ENCODE results near the gene RASSF10. TPM values are rescaled to one million over a fixed set of nuclear protein-coding genes. Genes with fewer than 3 reads are reported as not detected.

RASSF10 gene
- total RNA-seq, 1 experiment from 2014 or later, result not detected

GRCh38 chr11:12981676-12982522, 27.2 kb upstream of the RASSF10 start:
- TF ChIP-seq EGR1 (IDR thresholded peaks at IDR 0.05; ENCODE audit: low read depth), result no peak
- TF ChIP-seq EZH2 (IDR thresholded peaks at IDR 0.05), result no peak
- TF ChIP-seq SIN3A (IDR thresholded peaks at IDR 0.05; ENCODE audit: low read depth), result no peak
- no TSS peak for BruUV-seq (replicated peaks)
- ATAC-seq (peak; percentile 50; the same call in 1 of the 2 replicates), DNase-seq (ENCODE audit: low read depth, low spot score) (no peak)
- H3K4me1 ChIP-seq (ENCODE audit: control insufficient read depth in 1 of 2, insufficient read depth in 2 of 2, low read length in 2 of 2), result no peaks in the 10 kb centered on the region
- no peaks in the 10 kb centered on the region for H3K9me2 ChIP-seq (ENCODE audit: insufficient read depth)
- no peaks in the 10 kb centered on the region for H3K36me3 ChIP-seq (ENCODE audit: control insufficient read depth in 1 of 2, insufficient read depth in 2 of 2, low read length in 2 of 2)
- no peak overlapping the region for H2AFZ ChIP-seq (ENCODE audit: low read depth, low read length, poor library complexity, severe bottlenecking)
- H3K27me3 ChIP-seq (ENCODE audit: insufficient read depth, low read length), result no peaks in the 10 kb centered on the region
- no peaks in the 10 kb centered on the region for H4K20me1 ChIP-seq (ENCODE audit: insufficient read depth)
- H3K79me2 ChIP-seq (ENCODE audit: insufficient read depth, low read length), result no peaks in the 10 kb centered on the region
- ChIA-PET RAD21 (ENCODE audit: low non-redundant PET in 1 of 2, low total read pairs in 2 of 2, uncharacterized antibody in 2 of 2, unreplicated experiment in 2 of 2) (no interaction called here), CTCF (interaction anchor here (1.0 to 2.9 kb wide), 2 partner anchors 16 to 18 kb away, joined by 3 to 7 read pairs; no protein-coding TSS in a partner anchor), POLR2A (no interaction called here)
- no peak overlapping the region for H3K4me3 ChIP-seq (replicated peaks in 1 of 2; ENCODE audit: low read depth in 1 of 2, low read length in 2 of 2)
- intact Hi-C loops (cut with micrococcal nuclease), result no loop called here
- no peak overlapping the region for H3K27ac ChIP-seq (ENCODE audit: low read depth, low read length)
- H3K9me3 ChIP-seq (ENCODE audit: control insufficient read depth in 1 of 2, insufficient read depth in 1 of 2, low read depth in 1 of 2, low read length in 2 of 2), result no peaks in the 10 kb centered on the region
- no peak overlapping the region for H3K4me2 ChIP-seq (ENCODE audit: low read length)
- H3K9ac ChIP-seq (ENCODE audit: low read length), result no peak overlapping the region

GRCh38 chr11:12983336-12983735, 25.8 kb upstream of the RASSF10 start:
- no peaks in the 10 kb centered on the region for H3K4me1 ChIP-seq (ENCODE audit: control insufficient read depth in 1 of 2, insufficient read depth in 2 of 2, low read length in 2 of 2)
- H3K9ac ChIP-seq (ENCODE audit: low read length), result no peak overlapping the region
- H3K27me3 ChIP-seq (ENCODE audit: insufficient read depth, low read length), result no peaks in the 10 kb centered on the region
- no peak overlapping the region for H3K27ac ChIP-seq (ENCODE audit: low read depth, low read length)
- DNase-seq (ENCODE audit: low read depth, low spot score), result no peak
- intact Hi-C loops (cut with micrococcal nuclease), result no loop called here
- no peak overlapping the region for H2AFZ ChIP-seq (ENCODE audit: low read depth, low read length, poor library complexity, severe bottlenecking)
- H3K9me3 ChIP-seq (ENCODE audit: control insufficient read depth in 1 of 2, insufficient read depth in 1 of 2, low read depth in 1 of 2, low read length in 2 of 2), result no peaks in the 10 kb centered on the region
- H4K20me1 ChIP-seq (ENCODE audit: insufficient read depth), result no peaks in the 10 kb centered on the region
- no TSS peak for BruUV-seq (replicated peaks)
- POLR2A ChIA-PET, result no interaction called here
- no peak overlapping the region for H3K4me3 ChIP-seq (replicated peaks in 1 of 2; ENCODE audit: low read depth in 1 of 2, low read length in 2 of 2)
- no peaks in the 10 kb centered on the region for H3K9me2 ChIP-seq (ENCODE audit: insufficient read depth)
- no peak overlapping the region for H3K4me2 ChIP-seq (ENCODE audit: low read length)
- ATAC-seq, result no peak
- RAD21 ChIA-PET (ENCODE audit: low non-redundant PET in 1 of 2, low total read pairs in 2 of 2, uncharacterized antibody in 2 of 2, unreplicated experiment in 2 of 2), result no interaction called here
- H3K36me3 ChIP-seq (ENCODE audit: control insufficient read depth in 1 of 2, insufficient read depth in 2 of 2, low read length in 2 of 2), result no peaks in the 10 kb centered on the region
- no peaks in the 10 kb centered on the region for H3K79me2 ChIP-seq (ENCODE audit: insufficient read depth, low read length)
- CTCF ChIA-PET, result no interaction called here
- TF ChIP-seq ELF1 (IDR thresholded peaks at IDR 0.05; ENCODE audit: borderline replicate concordance, low read depth) (no peak), ZFX (IDR thresholded peaks at IDR 0.05) (no peak), ATF3 (IDR thresholded peaks at IDR 0.05) (no peak), SRF (IDR thresholded peaks at IDR 0.05; ENCODE audit: low read depth) (no peak), FOSL1 (IDR thresholded peaks at IDR 0.05; ENCODE audit: low read depth) (no peak), YY1 (IDR thresholded peaks at IDR 0.05; ENCODE audit: extremely low read depth, insufficient replicate concordance, low read depth, low read length) (no peak), SP1 (IDR thresholded peaks at IDR 0.05; ENCODE audit: low read depth) (no peak), CTCF (IDR thresholded peaks at IDR 0.05 in 2 of 3, conservative IDR thresholded peaks at IDR 0.05 in 1 of 3; ENCODE audit: borderline replicate concordance in 1 of 3, insufficient read depth in 1 of 3, low read depth in 2 of 3, low read length in 2 of 3) (no peak), EGR1 (IDR thresholded peaks at IDR 0.05; ENCODE audit: low read depth) (no peak), POLR2A (IDR thresholded peaks at IDR 0.05; ENCODE audit: borderline replicate concordance, extremely low read depth, insufficient read depth, insufficient read length) (no peak), SIN3A (IDR thresholded peaks at IDR 0.05; ENCODE audit: low read depth) (no peak), CBX3 (IDR thresholded peaks at IDR 0.05; ENCODE audit: low read depth) (no peak), ZNF274 (IDR thresholded peaks at IDR 0.05; ENCODE audit: low read depth, low read length) (no peak), JUND (IDR thresholded peaks at IDR 0.05) (no peak), CEBPB (IDR thresholded peaks at IDR 0.05; ENCODE audit: low read depth) (no peak), MAX (IDR thresholded peaks at IDR 0.05) (no peak), EZH2phosphoT487 (IDR thresholded peaks at IDR 0.05; ENCODE audit: borderline replicate concordance) (no peak)

Measured in HCT116 (cell line).